Keratinocyte (primary cell): ENCODE data around the gene SMARCC2. TPM values are rescaled to one million over a fixed set of nuclear protein-coding genes. Genes with fewer than 3 reads are reported as not detected.

Experiments
- DNase-seq: peaks from one replicate; pipeline ENCODE4 v3.0.0-alpha.2; 2011; ENCODE audit warnings: low read depth, missing footprints, low spot score
- FAIRE-seq: peaks from 2 replicates; lab custom pipeline; 2011; peaks lifted over from hg19 to GRCh38; lab: Jason Lieb, UNC
- H2AFZ ChIP-seq: 2 replicates; pipeline ENCODE4 v1.6.0; 2012; ENCODE audit warnings: low read length, control low read depth, inconsistent platforms; ENCODE audit not compliant: control insufficient read depth
- H3K27ac ChIP-seq: 2 replicates; pipeline ENCODE4 v1.5.1; 2011; ENCODE audit warnings: low read length; ENCODE audit not compliant: control insufficient read depth, insufficient read depth
- H3K27me3 ChIP-seq: 3 replicates; pipeline ENCODE4 v1.6.0; 2011; ENCODE audit warnings: low read length; ENCODE audit not compliant: control insufficient read depth, insufficient read depth; ENCODE audit errors: extremely low read depth
- H3K36me3 ChIP-seq, 2 experiments: 2 replicates in 1 of 2; 3 replicates in 1 of 2; pipeline ENCODE4 v1.5.1; 2011; ENCODE audit warnings: low read length in 2 of 2, mild to moderate bottlenecking in 1 of 2; ENCODE audit not compliant: control insufficient read depth in 2 of 2, insufficient read depth in 2 of 2; ENCODE audit errors: extremely low read depth in 1 of 2
- H3K4me1 ChIP-seq: 3 replicates; pipeline ENCODE4 v1.5.1; 2011; ENCODE audit warnings: low read length; ENCODE audit not compliant: control insufficient read depth, insufficient read depth; ENCODE audit errors: extremely low read depth
- H3K4me2 ChIP-seq: 3 replicates; pipeline ENCODE4 v1.6.0; 2011; ENCODE audit warnings: low read depth, low read length; ENCODE audit not compliant: control insufficient read depth, insufficient read depth; ENCODE audit errors: extremely low read depth
- H3K4me3 ChIP-seq, 3 experiments: fragments of 200-600 bp in 1 of 3; sonication (generic) in 1 of 3; 2 replicates in 2 of 3; 3 replicates in 1 of 3; pipeline ENCODE4 v1.5.1; 2011 to 2016; ENCODE audit warnings: low read length in 3 of 3, mild to moderate bottlenecking in 3 of 3, control low read depth in 2 of 3, inconsistent platforms in 1 of 3, low read depth in 1 of 3, mixed read lengths in 1 of 3, mixed run types in 1 of 3, moderate library complexity in 1 of 3; ENCODE audit not compliant: control insufficient read depth in 2 of 3, insufficient read depth in 2 of 3; ENCODE audit errors: extremely low read depth in 1 of 3
- H3K79me2 ChIP-seq: 2 replicates; pipeline ENCODE4 v1.6.0; 2012; ENCODE audit warnings: low read length; ENCODE audit not compliant: control insufficient read depth, insufficient read depth
- H3K9ac ChIP-seq: 3 replicates; pipeline ENCODE4 v1.6.0; 2011; ENCODE audit warnings: low read length; ENCODE audit not compliant: control insufficient read depth, insufficient read depth; ENCODE audit errors: extremely low read depth
- H3K9me1 ChIP-seq: 3 replicates; pipeline ENCODE4 v1.6.0; 2011; ENCODE audit warnings: low read length; ENCODE audit not compliant: control insufficient read depth, insufficient read depth; ENCODE audit errors: extremely low read depth
- H3K9me3 ChIP-seq: 2 replicates; pipeline ENCODE4 v1.5.1; 2012; ENCODE audit warnings: low read depth, low read length; ENCODE audit not compliant: control insufficient read depth
- H4K20me1 ChIP-seq: 3 replicates; pipeline ENCODE4 v1.6.0; 2011; ENCODE audit warnings: low read length; ENCODE audit not compliant: control insufficient read depth, insufficient read depth; ENCODE audit errors: extremely low read depth
- EZH2 ChIP-seq: IDR thresholded peaks from one replicate; pipeline ENCODE4 v1.6.1; 2012; ENCODE audit warnings: inconsistent platforms, mild to moderate bottlenecking, low read length, moderate library complexity
- dilution Hi-C: fragments of 300-500 bp; cut with MboI; formaldehyde crosslinking; loops from one replicate; pipeline ENCODE4 v1.7.0; 2020; ENCODE audit warnings: low sequenced_read_pairs; ENCODE audit not compliant: extremely low pct_ligation_motif_present
- polyA plus RNA-seq, 5 experiments: library from polyadenylated mRNA; depleted of rRNA in 3 of 5; stranded (reverse) in 3 of 5; stranded (forward) in 1 of 5; unstranded in 1 of 5; fragments of >200 nt; gene quantifications; 1 replicate in 1 of 5; 2 replicates in 3 of 5; 3 replicates in 1 of 5; pipeline versions ENCODE4 v1.2.1 to v1.2.3, GENCODE V29; 2011 to 2012; ENCODE audit warnings: missing spikeins in 2 of 5, low read depth in 1 of 5, low replicate concordance in 1 of 5
- TF ChIP-seq, protein P1 (sequence below), 3 experiments: IDR thresholded peaks in 1 of 3; conservative IDR thresholded peaks in 1 of 3; optimal IDR thresholded peaks in 1 of 3; 2 replicates in 2 of 3; 3 replicates in 1 of 3; pipeline versions ENCODE3 to v1.5.1; 2011; ENCODE audit warnings: low read length in 3 of 3, mild to moderate bottlenecking in 3 of 3, moderate library complexity in 2 of 3, control low read depth in 1 of 3, inconsistent platforms in 1 of 3; ENCODE audit not compliant: insufficient read depth in 2 of 3; ENCODE audit errors: extremely low read depth in 1 of 3

Gene SMARCC2
- polyA plus RNA-seq, 1 donor (not counting 4 experiments of a cell fraction or from before 2014, with no cell fraction given) = 32.5 TPM

DNA sequence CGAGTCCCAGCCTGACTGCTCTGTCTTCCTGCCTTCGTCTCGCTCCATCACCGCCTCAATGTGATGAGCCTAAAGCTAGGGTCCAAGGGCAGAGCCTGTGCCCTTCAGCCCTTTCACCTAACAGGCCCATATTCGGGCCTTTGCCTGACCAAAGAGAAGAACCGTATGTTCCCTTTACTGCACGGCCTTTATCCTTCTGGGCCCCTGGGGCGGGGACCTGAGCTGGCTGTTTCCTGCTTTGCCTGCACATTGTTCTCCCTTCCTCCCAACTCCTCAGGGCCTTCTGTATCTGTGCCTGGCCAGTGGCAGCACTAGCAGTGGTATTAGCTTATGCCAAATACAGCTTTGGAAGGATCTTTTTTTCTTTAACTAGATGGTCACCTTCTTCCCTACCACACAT, 45.4 kb downstream of the SMARCC2 start:
- no peak overlapping the region for H3K27ac ChIP-seq
- H3K9me3 ChIP-seq = no peaks in the 10 kb centered on the region
- H3K27me3 ChIP-seq = no peaks in the 10 kb centered on the region
- no peak overlapping the region for H2AFZ ChIP-seq
- no peaks in the 10 kb centered on the region for H3K79me2 ChIP-seq
- FAIRE-seq = no peak
- no peaks in the 10 kb centered on the region for H3K4me1 ChIP-seq
- dilution Hi-C loops = no loop called here
- no peak overlapping the region for H3K4me2 ChIP-seq
- peaks cover 34 to 36% of the 10 kb centered on the region in 2 experiments for H3K36me3 ChIP-seq
- H3K9me1 ChIP-seq = no peaks in the 10 kb centered on the region
- H3K9ac ChIP-seq = no peak overlapping the region
- H3K4me3 ChIP-seq = no peak overlapping the region
- no peaks in the 10 kb centered on the region for H4K20me1 ChIP-seq
- no peak for DNase-seq
- TF ChIP-seq EZH2 = no peak
- TF ChIP-seq, protein P1, sequence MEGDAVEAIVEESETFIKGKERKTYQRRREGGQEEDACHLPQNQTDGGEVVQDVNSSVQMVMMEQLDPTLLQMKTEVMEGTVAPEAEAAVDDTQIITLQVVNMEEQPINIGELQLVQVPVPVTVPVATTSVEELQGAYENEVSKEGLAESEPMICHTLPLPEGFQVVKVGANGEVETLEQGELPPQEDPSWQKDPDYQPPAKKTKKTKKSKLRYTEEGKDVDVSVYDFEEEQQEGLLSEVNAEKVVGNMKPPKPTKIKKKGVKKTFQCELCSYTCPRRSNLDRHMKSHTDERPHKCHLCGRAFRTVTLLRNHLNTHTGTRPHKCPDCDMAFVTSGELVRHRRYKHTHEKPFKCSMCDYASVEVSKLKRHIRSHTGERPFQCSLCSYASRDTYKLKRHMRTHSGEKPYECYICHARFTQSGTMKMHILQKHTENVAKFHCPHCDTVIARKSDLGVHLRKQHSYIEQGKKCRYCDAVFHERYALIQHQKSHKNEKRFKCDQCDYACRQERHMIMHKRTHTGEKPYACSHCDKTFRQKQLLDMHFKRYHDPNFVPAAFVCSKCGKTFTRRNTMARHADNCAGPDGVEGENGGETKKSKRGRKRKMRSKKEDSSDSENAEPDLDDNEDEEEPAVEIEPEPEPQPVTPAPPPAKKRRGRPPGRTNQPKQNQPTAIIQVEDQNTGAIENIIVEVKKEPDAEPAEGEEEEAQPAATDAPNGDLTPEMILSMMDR (optimal IDR thresholded peaks at IDR 0.05 in 1 of 3, IDR thresholded peaks at IDR 0.05 in 1 of 3, conservative IDR thresholded peaks at IDR 0.05 in 1 of 3; ENCODE audit: extremely low read depth in 1 of 3, insufficient read depth in 2 of 3, low read length in 3 of 3) = no peak

DNA sequence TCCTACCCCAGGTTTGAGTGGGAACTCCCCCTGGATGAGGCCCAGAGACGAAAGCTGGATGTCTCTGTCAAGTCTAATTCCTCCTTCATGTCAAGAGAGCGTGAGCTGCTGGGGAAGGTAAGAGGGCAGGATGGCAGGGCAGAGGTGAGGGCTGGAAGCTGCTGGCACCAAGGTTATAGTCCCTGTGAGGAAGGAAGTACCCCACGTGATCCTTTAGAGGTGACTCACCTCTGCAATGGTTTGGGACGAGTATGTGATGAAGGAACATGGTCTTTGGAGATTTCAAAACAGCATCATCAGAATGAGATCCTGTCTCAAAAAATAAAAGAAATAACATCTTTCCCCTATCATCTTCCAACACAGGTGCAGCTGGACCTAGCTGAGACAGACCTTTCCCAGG, 46.1 kb downstream of the SMARCC2 start:
- peaks cover 39 to 43% of the 10 kb centered on the region in 2 experiments for H3K36me3 ChIP-seq
- FAIRE-seq = no peak
- TF ChIP-seq, protein P1 (optimal IDR thresholded peaks at IDR 0.05 in 1 of 3, IDR thresholded peaks at IDR 0.05 in 1 of 3, conservative IDR thresholded peaks at IDR 0.05 in 1 of 3; ENCODE audit: extremely low read depth in 1 of 3, insufficient read depth in 2 of 3, low read length in 3 of 3) = no peak
- no peak for TF ChIP-seq EZH2
- H3K9ac ChIP-seq = no peak overlapping the region
- H3K4me1 ChIP-seq = no peaks in the 10 kb centered on the region
- no peak overlapping the region for H3K4me2 ChIP-seq
- H3K27ac ChIP-seq = no peak overlapping the region
- DNase-seq = no peak
- H3K79me2 ChIP-seq = no peaks in the 10 kb centered on the region
- no peak overlapping the region for H2AFZ ChIP-seq
- no peaks in the 10 kb centered on the region for H3K27me3 ChIP-seq
- no peaks in the 10 kb centered on the region for H3K9me1 ChIP-seq
- H4K20me1 ChIP-seq = no peaks in the 10 kb centered on the region
- H3K4me3 ChIP-seq = no peak overlapping the region
- dilution Hi-C loops = no loop called here
- no peaks in the 10 kb centered on the region for H3K9me3 ChIP-seq
